ENCODE measurements around the gene PMPCA. TPM values are rescaled to one million over a fixed set of nuclear protein-coding genes. Genes with fewer than 3 reads are reported as not detected.

Gene PMPCA
- total and polyA plus RNA-seq, 2 experiments from 2014 or later: 61.3 to 88.2 TPM

- Mint-ChIP-seq H3K9me3 (no peaks in the 10 kb centered on the region), H3K36me3 (ENCODE audit: low read depth) (peaks cover 27% of the 10 kb centered on the region), H3K27ac (no peak overlapping the region), H3K4me1 (no peaks in the 10 kb centered on the region), H3K27me3 (ENCODE audit: insufficient read depth, low read depth, poor library complexity) (peaks cover 1% of the 10 kb centered on the region), H3K4me3 (no peak overlapping the region)
- Histone ChIP-seq H3K9me2 (ENCODE audit: insufficient read depth) (no peaks in the 10 kb centered on the region), H3K27me3 (ENCODE audit: insufficient read depth) (no peaks in the 10 kb centered on the region), H3F3A (replicated peaks; ENCODE audit: low read depth) (0 out of 2 replicates have a peak, but pooled peaks cover under 1% of the 10 kb centered on the region), H3K4me2 (no peak overlapping the region), H3K4me1 (ENCODE audit: insufficient read depth) (no peaks in the 10 kb centered on the region), H3K4me3 (no peak overlapping the region), H2AFZ (no peak overlapping the region), H3K27ac (ENCODE audit: low read depth) (no peak overlapping the region), H4K20me1 (replicated peaks; ENCODE audit: insufficient read depth) (peaks cover 4% of the 10 kb centered on the region; the same call in 1 of the 2 replicates), H3K79me2 (replicated peaks; ENCODE audit: insufficient read depth) (no peaks in the 10 kb centered on the region), H3K36me3 (ENCODE audit: insufficient read depth) (peaks cover 5% of the 10 kb centered on the region; the same call in 1 of the 2 replicates)
- ATAC-seq (no peak), DNase-seq (ENCODE audit: low spot score) (no peak)
- TF ChIP-seq EZH2 (IDR thresholded peaks at IDR 0.05; ENCODE audit: low read depth, unreplicated experiment): no peak
- no peak for TF ChIP-seq ZNF331 (CRISPR knock-in tag; IDR thresholded peaks at IDR 0.05; ENCODE audit: low read depth)
- no peak for TF ChIP-seq ETS1 (IDR thresholded peaks at IDR 0.05)
- no peak for TF ChIP-seq JUNB (IDR thresholded peaks at IDR 0.05; ENCODE audit: unreplicated experiment)
- no peak for TF ChIP-seq CTCF (conservative IDR thresholded peaks at IDR 0.05; ENCODE audit: low read depth in 2 of 2)
- TF ChIP-seq ZNF114 (CRISPR knock-in tag; IDR thresholded peaks at IDR 0.05): no peak
- no peak for TF ChIP-seq REST (IDR thresholded peaks at IDR 0.05; ENCODE audit: unreplicated experiment)
- TF ChIP-seq POLR2AphosphoS5 (IDR thresholded peaks at IDR 0.05; ENCODE audit: low read depth): no peak
- no peak for TF ChIP-seq NANOG (IDR thresholded peaks at IDR 0.05; ENCODE audit: borderline replicate concordance)
- TF ChIP-seq EZH2phosphoT487 (IDR thresholded peaks at IDR 0.05; ENCODE audit: unreplicated experiment): no peak
- TF ChIP-seq STAT1 (IDR thresholded peaks at IDR 0.05; ENCODE audit: unreplicated experiment): no peak
- no peak for TF ChIP-seq ZNF462 (CRISPR knock-in tag; IDR thresholded peaks at IDR 0.05)
- TF ChIP-seq CREB1 (CRISPR knock-in tag; IDR thresholded peaks at IDR 0.05; ENCODE audit: low read depth): no peak
Measured at GRCh38 chr9:136379891-136380290, 30.6 kb upstream of the PMPCA start.

All from GM23338 (cell line).